Ishikawa (cell line): ENCODE results near the gene ABCC1.

ENCODE experiments used
- CEBPB ChIP-seq: IDR thresholded peaks from 2 replicates; pipeline ENCODE4 v1.6.1; 2012
- CREB1 ChIP-seq: IDR thresholded peaks from 2 replicates; pipeline ENCODE4 v1.6.1; 2012; ENCODE audit warnings: low read depth
- EGR1 ChIP-seq: IDR thresholded peaks from 2 replicates; pipeline ENCODE4 v1.6.1; 2012
- EP300 ChIP-seq: IDR thresholded peaks from 2 replicates; pipeline ENCODE4 v1.6.1; 2012; ENCODE audit warnings: borderline replicate concordance
- FOXM1 ChIP-seq: IDR thresholded peaks from 2 replicates; pipeline ENCODE4 v1.6.1; 2012; ENCODE audit warnings: low read depth, borderline replicate concordance
- MAX ChIP-seq: IDR thresholded peaks from 2 replicates; pipeline ENCODE4 v1.6.1; 2012
- NFIC ChIP-seq: IDR thresholded peaks from 2 replicates; pipeline ENCODE4 v1.6.1; 2012
- RAD21 ChIP-seq: IDR thresholded peaks from 2 replicates; pipeline ENCODE4 v1.6.1; 2012; ENCODE audit warnings: low read depth
- REST ChIP-seq: IDR thresholded peaks from 2 replicates; pipeline ENCODE4 v1.6.1; 2012; ENCODE audit warnings: low read depth, mild to moderate bottlenecking
- TAF1 ChIP-seq: IDR thresholded peaks from 2 replicates; pipeline ENCODE4 v1.6.1; 2012; ENCODE audit warnings: low read depth, mild to moderate bottlenecking
- TCF12 ChIP-seq: IDR thresholded peaks from 2 replicates; pipeline ENCODE4 v1.6.1; 2012; ENCODE audit warnings: low read depth
- TEAD4 ChIP-seq: IDR thresholded peaks from 2 replicates; pipeline ENCODE4 v1.6.1; 2012
- USF1 ChIP-seq: IDR thresholded peaks from 2 replicates; pipeline ENCODE4 v1.6.1; 2012
- YY1 ChIP-seq: IDR thresholded peaks from 2 replicates; pipeline ENCODE4 v1.6.1; 2012; ENCODE audit warnings: low read depth
- ZBTB7A ChIP-seq: IDR thresholded peaks from 2 replicates; pipeline ENCODE4 v1.6.1; 2012; ENCODE audit warnings: low read depth

The ABCC1 gene

GRCh38 chr16:16018705-16019104 lies 69.3 kb downstream of the ABCC1 start:
- no peak for TF ChIP-seq YY1
- TF ChIP-seq CEBPB, result no peak
- no peak for TF ChIP-seq FOXM1
- no peak for TF ChIP-seq RAD21
- no peak for TF ChIP-seq TCF12
- TF ChIP-seq TAF1, result no peak
- no peak for TF ChIP-seq MAX

- TF ChIP-seq RAD21 (no peak), EGR1 (no peak), REST (no peak), TEAD4 (peak; percentile 61), TCF12 (no peak), EP300 (no peak), CREB1 (no peak), MAX (no peak)
Measured at GRCh38 chr16:16019488-16019887, 70.1 kb downstream of the ABCC1 start.

GRCh38 chr16:16020291-16020690 lies 70.9 kb downstream of the ABCC1 start:
- TF ChIP-seq NFIC (peak; percentile 47; the same call in 1 of the 2 replicates), TEAD4 (no peak)

- no peak for TF ChIP-seq USF1
- TF ChIP-seq REST, result no peak
- no peak for TF ChIP-seq TCF12
- TF ChIP-seq YY1, result no peak
- no peak for TF ChIP-seq FOXM1
- no peak for TF ChIP-seq CEBPB
- TF ChIP-seq MAX, result no peak
Measured at GRCh38 chr16:16021020-16021419, 71.6 kb downstream of the ABCC1 start.

- TF ChIP-seq TEAD4 (no peak), MAX (no peak), EGR1 (no peak), CREB1 (no peak), ZBTB7A (no peak), FOXM1 (no peak), REST (no peak), RAD21 (no peak), TCF12 (no peak), YY1 (no peak), TAF1 (no peak), EP300 (no peak), NFIC (no peak), USF1 (no peak), CEBPB (no peak)
Measured at GRCh38 chr16:16021646-16021987, 72.2 kb downstream of the ABCC1 start.
